ENCODE data around the gene VAMP8.
"Not testable (repeated sequence)": the region's sequence is repeated elsewhere in the genome, so short reads cannot be mapped to it uniquely, and the experiment has no call there.

VAMP8 gene

DNA sequence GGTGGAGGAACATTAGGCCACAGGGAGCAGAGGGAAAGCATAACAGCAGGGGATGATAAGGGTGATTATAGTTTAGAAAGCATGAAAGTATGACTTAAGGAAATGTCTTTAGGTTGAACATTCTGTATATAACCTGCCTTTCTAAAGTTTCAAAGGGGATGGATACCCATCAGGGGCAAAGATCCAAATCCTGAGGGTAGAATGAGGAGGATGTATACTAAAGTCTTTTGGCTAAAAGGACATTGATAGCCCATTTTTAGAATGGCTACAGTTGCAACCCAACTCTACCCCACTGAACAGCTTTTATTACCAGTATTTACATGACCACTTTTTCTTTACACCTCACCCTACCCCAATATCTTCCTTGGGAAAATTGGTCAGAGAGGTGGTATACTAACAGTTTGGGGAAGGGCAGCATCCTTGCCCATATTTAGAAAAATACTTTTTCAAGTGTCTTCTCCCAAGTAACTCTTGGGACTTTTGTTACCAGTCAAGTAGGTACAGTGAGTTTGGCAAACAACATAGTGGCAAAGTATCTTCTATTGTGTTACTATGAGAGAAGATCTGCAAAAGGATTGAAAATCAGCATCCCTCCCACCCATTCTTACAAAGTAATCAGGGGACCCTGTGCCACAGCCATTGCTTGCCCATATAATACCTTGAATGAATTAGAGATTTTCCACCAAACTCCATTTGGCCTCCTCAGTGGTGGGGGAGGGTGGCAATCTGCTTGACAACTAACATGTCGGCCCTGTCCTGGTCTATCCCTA, 30.1 kb upstream of the VAMP8 start:
- DNase-seq (ENCODE audit: low read depth in 1 of 2, low spot score in 1 of 2), result no peak

DNA sequence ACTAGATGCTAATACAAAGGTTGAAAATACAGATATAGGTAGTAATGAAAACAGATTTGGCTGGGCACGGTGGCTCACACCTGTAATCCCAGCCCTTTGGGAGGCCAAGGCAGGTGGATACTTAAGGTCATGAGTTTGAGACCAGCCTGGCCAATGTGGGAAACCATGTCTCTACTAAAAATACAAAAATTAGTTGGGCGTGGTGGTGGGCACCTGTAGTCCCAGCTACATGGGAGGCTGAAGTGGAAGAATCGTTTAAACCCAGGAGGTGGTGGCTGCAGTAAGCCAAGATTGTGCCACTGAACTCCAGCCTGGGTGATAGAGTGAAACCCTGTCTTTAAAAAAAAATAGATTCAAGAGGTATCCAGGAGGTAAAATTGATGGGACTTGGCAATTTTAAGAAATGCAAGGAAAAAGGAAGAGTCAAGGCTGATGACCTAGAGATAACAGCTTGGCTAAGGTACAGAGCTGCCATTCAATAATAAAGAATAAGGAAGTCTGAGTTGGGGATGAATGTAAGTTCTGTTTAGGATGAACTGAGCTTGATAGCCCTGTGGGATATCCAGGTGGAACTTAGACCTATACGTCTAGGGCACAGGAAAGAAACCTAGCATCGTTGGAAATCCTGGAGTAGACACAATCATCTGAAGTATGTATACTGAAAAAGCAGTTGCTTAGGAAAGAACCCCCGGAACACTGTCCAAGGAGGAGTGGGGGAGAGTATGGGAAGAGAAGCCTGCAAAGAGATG, 29.4 kb upstream of the VAMP8 start:
- DNase-seq (ENCODE audit: low read depth in 1 of 2, low spot score in 1 of 2), result no peak

DNA sequence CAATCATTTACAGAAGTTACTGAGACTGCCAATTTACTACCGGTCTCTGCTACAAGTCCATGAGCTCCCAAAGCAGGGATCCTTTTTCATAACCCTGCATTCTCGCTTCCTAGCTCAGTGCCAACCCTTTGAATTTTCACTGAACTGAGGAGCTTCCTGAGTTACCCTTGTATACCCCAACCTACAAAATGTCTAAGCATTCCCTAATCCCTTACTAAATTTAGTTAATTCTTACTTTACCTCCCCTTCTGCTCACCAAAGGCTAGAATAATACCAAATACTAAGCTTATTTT, 28.8 kb upstream of the VAMP8 start:
- no peak for DNase-seq (ENCODE audit: low read depth in 1 of 2, low spot score in 1 of 2)

DNA sequence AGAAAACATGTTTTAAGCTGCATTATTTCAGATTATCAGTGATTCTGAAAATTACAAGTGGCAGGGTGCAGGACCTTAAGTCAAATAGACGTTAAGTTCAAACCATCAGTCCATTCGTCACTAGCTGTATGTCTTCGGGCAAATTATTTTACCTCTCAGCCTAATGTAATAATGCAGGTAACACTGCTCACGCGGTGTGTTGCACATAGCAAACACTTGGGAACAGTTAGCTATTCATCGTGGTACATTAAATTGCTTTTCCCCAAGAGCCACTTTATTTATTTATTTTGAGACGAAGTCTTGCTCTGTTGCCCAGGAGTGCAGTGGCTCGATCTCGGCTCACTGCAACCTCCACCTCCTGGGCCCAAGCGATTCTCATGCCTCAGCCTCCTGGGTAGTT, 28.3 kb upstream of the VAMP8 start:
- no peak for DNase-seq (ENCODE audit: low read depth in 1 of 2, low spot score in 1 of 2)

DNA sequence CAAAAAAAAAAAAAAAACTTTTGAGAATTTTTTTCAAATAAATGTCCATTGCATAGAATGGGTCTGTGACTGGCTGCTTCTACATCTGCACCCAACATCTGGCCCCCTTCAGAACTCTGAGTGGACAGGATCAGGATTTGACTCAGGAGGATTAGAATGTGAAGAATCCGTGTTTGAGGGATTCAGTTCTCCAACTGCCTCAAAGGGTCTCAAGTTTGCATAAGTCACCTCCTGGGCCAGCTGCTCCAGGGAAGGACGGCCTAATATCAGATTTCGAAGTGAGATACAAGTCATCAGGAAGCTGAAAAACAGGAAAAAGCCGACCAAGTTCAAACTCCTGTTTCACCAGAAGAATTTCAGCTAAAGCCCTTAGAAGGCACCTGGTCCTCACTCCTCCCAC, 27.6 kb upstream of the VAMP8 start:
- DNase-seq (ENCODE audit: low read depth in 1 of 2, low spot score in 1 of 2), result no peak

DNA sequence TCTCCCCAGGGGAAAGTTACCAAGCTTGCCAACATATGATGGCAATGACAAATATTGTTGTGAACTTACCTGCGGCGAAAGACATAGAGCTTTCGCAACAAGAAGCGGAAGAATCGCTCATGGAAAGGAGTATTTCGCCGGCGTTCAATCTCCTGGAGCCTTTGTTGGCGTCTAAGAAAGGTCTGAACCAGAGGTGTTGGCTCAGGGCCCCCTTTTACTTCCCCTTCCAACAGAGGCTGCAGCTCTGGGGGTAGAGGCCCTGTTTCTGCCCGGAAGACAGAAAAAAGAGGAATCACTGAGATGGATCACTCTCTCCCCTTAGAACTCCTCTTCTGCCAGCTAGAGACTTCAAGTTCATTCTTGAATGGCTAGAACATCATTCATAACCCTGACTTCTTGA, 26.9 kb upstream of the VAMP8 start:
- no peak for DNase-seq (ENCODE audit: low read depth in 1 of 2, low spot score in 1 of 2)

DNA sequence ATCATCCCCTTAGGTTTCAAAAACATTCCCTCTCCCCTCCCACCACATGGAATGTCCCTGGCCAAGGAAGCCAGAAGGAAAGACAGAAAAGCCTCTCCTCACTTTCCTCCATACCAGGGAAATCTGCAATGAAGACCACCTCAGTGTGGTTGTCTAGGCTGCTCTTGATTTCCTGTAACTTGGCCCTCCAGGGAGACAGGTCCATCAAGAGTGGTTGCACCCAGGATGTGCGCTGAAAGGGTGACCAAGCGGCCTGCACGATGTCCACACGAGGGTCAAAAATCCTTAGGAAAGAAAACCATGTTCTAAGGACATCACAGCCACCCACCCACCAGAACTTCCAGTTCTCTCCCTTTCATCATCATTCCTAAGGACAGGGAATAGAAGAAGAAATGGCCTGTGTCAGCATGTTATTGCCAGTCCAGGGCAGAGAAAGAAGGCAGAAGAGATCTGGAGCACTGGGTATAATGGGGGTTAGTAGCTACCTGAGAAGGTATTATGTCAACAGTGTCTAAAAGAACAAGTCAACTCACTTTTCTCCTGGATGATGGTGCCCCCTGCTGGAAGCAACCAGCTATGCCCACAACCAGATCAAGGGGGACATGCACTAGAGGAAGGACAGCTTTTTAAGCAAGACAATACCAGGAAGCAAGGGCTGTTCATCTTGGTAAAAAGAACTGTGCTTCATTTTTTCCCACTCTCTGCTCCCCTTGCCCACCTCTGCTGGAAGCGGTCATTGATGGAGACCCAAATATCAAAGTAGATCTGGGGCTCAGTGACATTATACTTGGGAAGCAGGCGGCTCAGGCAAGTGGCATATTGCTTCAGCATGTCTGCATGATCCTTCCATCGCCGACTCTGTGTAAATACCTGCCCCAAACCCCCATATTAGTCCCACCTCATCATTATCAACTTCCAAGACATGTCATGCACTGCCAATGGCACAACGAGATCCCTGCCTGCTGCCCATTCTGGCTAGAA, 25.4 kb upstream of the VAMP8 start:
- DNase-seq (ENCODE audit: low read depth in 1 of 2, low spot score in 1 of 2), result peak; percentile 75 to 83

DNA sequence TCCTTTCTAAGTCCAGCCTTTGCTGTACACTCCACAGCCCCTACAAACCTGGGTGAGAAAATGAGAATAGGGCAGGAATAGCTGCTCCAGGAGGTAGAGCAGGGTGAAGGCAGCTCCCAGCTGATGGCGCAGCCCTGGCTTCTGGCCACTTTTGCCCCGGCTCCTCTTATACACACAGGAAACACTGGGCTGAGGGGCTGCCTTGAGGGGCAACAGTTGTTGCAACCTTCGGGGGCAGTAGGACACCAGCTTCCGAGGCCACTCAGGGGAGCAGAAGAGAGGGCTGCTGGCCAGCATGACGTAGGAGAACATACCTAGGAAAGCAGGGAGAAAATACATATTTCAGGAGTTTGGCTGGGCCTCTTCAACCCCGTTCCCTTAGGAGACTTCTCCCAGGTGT, 24.2 kb upstream of the VAMP8 start:
- DNase-seq (ENCODE audit: low read depth in 1 of 2, low spot score in 1 of 2), result no peak

DNA sequence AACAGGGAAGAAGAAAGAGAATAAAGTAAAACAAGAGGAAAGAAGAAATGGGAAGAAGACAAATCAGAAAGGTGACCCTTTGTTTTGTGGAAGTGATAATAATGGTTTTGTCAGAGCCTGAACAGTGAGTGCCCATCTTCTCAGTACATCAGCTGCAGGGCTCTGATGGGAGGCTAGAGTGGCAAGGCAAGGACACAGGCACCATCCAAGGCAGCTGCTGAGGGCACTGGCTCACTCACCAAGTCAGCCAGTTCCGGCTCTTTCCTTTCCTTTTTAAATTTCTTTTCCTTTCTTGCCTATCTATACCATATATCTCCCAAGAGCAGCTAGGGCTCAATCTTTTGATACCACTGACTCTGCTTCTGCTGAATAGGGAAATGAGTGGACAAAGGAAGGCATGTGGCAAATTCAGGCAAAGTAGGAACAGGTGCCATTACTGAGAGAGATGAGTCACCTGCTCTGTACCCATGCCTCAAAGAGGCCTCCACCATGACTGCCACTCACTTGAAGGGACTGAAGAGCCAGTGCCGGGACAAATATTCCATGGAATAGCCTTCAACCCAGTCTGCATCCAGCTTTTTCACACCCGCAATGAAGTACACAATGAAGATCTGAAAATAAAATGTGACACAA, 22.3 kb upstream of the VAMP8 start:
- no peak for DNase-seq (ENCODE audit: low read depth in 1 of 2, low spot score in 1 of 2)

DNA sequence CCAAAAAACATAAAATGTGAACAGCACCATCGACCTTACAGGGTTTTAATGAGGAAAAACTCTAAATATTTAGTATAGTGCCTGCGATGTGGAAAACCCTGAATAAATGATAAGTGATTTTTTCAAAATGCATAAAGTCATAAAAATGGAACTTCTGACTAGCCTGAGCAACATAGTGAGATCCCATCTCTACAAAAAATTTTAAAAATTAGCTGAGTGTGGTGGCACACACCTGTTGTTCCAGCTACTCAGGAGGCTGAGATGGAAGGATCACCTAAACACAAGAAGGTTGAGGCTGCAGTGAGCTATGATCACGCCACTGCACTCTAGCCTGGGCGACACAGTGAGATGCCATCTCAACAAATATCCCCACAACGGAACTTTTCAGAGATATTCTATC, 20.3 kb upstream of the VAMP8 start:
- no peak for DNase-seq (ENCODE audit: low read depth in 1 of 2, low spot score in 1 of 2)

DNA sequence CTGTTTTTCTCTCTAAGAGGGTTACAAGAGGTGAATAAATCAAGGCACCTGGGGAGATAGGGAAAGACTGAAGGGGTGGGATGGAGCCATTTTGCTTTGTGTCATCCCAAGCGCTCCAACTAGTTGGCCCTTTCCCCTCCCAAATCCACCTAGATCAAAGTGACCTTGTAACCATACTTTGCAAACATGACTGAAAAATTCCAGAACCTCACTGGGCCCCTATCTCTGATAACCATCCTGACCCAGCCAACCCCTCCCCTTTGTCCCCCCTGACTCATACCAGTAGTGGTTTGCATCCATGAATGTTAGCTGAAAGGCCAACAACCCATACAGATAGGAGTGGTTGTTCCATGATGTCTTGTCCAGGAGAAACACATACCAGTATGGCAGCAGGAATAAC, 19.2 kb upstream of the VAMP8 start:
- no peak for DNase-seq (ENCODE audit: low read depth in 1 of 2, low spot score in 1 of 2)

DNA sequence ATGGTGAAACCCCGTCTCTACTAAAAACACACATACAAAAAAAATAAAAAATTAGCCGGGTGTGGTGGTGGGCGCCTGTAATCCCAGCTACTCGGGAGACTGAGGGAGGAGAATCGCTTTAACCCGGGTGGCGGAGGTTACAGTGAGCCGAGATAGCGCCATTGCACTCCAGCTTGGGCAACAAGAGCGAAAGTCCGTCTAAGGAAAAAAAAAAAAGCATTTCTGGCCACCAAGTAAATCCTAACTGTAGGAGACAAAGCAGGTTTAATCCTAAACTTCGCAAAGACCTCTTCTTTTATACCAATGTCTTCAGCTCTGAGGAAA, 17.0 kb upstream of the VAMP8 start:
- DNase-seq (ENCODE audit: low read depth in 1 of 2, low spot score in 1 of 2), result not testable (repeated sequence)

DNA sequence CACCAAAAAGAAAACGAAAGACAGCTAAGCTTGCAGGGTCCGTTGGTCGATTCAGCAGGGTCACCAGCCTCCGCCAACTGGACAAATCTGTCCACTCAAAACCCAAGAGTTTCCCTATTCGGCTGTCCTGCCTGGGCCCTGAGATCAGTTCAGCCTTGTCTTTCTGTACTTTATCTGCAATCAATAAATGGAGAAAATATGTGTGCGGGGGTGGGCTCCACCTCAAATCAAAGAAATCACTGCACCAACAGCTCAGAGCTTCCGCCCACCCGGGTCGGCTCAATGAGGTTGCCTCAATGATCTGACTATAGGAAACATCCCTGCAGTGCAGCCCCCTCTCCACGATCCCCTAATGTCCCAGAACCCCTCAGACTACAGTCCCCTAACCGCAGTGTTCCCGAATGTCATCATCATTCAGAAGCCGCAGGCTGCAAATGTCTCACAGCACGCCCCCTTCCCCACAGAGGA, 16.5 kb upstream of the VAMP8 start:
- no peak for DNase-seq (ENCODE audit: low read depth in 1 of 2, low spot score in 1 of 2)

DNA sequence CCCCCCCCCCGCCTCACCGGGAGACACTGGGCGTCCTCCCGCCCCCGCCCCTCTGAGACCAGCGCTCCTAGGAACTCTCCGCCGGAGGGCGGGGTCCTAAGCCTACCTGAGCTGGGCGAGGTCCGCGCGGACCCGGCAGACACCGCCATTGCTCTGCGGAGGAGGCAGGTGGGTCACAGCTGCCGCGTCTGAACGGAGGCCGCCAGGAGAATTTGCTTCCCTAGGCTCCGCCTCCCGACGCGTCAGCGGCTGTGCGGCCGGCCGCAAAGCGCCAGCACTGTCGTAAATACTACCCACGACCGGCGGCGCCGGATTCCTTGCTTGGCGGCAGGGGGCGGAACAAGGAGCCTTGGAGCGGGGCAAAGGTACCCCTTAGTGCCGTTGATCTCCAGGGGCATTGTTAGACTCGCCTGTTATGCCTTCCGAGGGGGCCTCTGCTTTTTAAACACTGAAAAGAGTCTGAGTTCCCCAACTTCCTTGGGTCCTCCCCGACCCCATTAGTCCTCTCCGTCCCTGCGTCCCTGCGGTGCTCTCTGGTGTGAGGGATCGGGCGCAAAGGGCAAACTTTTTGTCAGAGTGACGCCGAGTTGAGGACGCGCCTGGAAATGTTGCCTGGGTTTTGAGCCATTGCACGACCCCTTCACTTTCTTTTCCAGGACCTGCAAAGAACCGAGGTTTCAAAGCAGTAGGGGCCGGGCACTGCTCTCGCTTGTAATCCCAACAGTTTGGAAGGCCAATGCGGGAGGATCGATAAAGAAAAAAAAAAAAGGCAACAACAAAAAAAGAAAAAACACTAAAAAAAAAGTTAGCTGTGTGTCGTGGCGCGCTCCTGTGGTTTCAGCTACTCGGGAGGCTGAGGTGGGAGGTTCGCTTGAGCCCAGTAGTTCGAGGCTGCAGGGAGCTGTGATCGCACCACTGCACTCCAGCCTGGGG, 15.8 kb upstream of the VAMP8 start, which contains the start of gene GGCX:
TSS of gene GGCX (minus strand) at position 214 of the 933 bp plus-strand sequence. CDS start at position 149, 65 bp downstream.
- peak; percentile 86 to 90 for DNase-seq (ENCODE audit: low read depth in 1 of 2, low spot score in 1 of 2)

DNA sequence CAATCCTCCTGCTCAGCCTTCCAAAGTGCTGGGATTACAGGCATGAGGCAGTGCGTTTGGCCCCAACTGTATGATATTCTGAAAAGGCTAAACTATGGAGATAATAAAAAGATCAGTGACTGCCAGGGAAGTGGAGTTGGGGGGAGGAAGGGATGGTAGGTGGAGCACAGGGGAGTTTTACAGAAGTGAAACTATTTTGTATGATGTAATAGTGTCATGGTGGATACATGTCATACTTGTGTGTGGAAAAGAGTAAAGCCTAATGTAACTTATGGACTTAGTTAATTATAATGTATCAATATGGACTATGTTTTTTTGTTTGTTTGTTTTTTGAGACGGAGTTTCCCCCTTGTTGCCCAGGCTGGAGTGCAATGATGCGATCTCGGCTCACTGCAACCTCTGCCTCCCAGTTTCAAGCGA, 13.2 kb upstream of the VAMP8 start:
- DNase-seq (ENCODE audit: low read depth in 1 of 2, low spot score in 1 of 2), result no peak

DNA sequence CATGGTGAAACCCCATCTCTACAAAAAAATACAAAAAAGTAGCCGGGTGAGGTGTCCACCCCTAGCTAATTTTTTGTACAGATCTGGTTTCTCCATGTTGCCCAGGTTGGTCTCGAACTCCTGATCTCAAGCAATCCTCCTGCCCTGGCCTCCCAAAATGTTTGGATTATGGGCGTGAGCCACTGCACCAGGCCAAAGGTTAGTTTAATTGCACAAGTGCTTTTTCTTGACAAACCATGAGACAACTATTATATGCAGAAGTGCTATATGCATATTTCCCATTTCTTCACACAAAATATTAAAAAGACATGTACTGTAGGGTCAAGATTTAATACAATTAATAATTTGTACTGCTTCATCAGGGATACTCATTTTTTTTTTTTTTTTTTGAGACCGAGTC, 11.1 kb upstream of the VAMP8 start:
- DNase-seq (ENCODE audit: low read depth in 1 of 2, low spot score in 1 of 2), result no peak

DNA sequence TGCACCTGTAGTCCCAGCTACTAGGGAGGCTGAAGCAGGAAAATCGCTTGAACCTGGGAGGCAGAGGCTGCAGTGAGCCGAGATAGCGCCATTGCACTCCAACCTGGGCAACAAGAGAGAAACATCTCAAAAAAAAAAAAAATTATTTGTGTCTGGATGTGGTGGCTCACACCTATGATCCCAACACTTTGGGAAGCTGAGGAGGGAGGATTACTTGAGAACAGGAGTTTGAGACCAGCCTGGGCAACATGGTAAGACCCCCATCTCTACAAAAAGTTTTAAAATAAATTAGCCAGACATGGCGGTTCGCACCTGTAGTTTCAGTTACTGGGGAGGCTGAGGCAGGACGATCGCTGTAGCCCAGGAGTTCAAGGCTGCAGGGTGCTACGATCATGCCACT, 1.6 kb upstream of the VAMP8 start:
- DNase-seq (ENCODE audit: low read depth in 1 of 2, low spot score in 1 of 2), result no peak

DNA sequence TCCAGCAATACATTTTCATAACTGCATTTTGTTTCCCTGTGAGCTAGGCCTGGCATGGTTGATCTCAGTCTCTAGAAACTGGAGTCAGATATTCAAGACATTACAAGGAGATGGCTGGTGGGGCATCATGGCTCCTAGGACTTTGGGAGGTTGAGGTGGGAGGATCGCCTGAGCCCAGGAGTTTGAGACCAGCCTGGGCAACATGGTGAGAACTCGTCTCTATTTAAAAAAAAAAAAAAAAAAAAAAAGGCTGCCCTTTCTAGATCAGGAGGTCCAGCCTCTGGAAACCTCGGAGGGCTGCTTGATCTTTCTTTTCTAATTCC, 362 bp upstream of the VAMP8 start:
- no peak for DNase-seq (ENCODE audit: low read depth in 1 of 2, low spot score in 1 of 2)

DNA sequence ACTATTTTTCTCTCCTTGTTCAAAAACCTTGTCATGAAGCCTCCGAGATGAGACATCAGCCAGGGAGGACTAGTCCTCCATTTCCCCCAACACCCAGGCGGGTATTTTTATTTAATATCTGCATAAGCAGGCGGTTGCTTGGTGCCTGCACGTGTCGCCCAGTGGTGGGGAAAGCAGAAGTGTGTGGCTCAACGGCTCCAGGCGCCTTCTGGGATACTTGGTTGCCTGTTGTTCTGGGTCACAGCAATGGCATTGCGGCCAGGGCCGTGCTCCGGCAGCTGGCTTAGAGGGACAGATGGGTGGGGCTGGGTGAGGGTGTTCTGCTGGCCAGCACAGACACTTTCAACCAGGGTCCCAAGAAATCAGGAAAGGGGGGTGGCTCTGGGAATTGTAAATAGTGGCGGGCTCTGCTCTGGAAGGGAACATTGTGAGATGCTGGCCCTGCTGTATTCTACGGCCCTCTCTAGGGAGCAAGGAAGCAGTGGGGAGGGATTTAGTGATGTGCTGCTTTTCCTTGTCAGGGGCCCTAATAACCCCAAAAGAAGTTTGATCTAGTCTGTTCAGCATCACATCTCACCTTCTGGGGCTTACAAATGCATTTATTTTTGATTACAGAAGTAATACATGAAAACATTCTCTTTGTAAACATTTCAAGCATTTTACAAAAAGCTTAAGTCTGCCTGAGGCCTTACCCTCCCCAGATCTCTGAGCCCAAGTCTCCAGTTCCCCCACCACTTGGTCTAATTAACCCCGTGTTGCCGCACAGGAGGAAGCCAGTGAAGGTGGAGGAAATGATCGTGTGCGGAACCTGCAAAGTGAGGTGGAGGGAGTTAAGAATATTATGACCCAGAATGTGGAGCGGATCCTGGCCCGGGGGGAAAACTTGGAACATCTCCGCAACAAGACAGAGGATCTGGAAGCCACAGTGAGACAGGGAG, 1.1 kb downstream of the VAMP8 start:
- no peak for DNase-seq (ENCODE audit: low read depth in 1 of 2, low spot score in 1 of 2)
